Measurements from ENCODE around the gene RAVER2.
"Not testable (repeated sequence)": the region's sequence is repeated elsewhere in the genome, so short reads cannot be mapped to it uniquely, and the experiment has no call there.

RAVER2 gene

DNA sequence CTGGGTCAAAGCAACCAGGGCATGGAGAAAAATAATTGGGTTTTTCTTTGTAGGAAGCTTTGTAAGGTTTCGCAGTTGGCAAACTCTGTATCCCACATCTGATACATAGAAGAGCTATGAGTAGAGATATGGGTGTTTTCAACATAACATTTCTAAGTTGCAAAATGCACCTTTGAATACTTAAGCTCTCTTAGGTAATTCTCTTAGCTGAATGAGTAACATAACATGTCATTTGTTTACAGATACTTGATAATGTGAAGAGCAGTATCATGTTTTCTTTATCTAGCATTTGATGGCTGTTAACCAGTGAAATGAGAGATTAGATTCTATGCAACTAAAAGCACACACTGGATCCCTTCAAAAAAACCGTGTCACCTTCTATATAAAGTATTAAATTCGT, 21.6 kb downstream of the RAVER2 start:
- H3K9me3 ChIP-seq (ENCODE audit: control insufficient read depth in 2 of 2, low read length in 2 of 2) = no peaks in the 10 kb centered on the region
- no peak overlapping the region for H3K9ac ChIP-seq (ENCODE audit: low read length in 2 of 2)
- H3K4me1 ChIP-seq (ENCODE audit: control insufficient read depth, insufficient read depth, low read length) = no peaks in the 10 kb centered on the region
- no peak overlapping the region for H3K4me3 ChIP-seq (ENCODE audit: low read length in 2 of 2)
- H3K36me3 ChIP-seq (ENCODE audit: control insufficient read depth in 2 of 2, insufficient read depth in 2 of 2, low read length in 2 of 2) = peaks cover 0 to 10% of the 10 kb centered on the region in 2 donors
- H3K27ac ChIP-seq (ENCODE audit: low read length) = no peak overlapping the region
- no peaks in the 10 kb centered on the region for H3K27me3 ChIP-seq (ENCODE audit: control insufficient read depth in 1 of 2, insufficient read depth in 2 of 2, low read length in 2 of 2)

DNA sequence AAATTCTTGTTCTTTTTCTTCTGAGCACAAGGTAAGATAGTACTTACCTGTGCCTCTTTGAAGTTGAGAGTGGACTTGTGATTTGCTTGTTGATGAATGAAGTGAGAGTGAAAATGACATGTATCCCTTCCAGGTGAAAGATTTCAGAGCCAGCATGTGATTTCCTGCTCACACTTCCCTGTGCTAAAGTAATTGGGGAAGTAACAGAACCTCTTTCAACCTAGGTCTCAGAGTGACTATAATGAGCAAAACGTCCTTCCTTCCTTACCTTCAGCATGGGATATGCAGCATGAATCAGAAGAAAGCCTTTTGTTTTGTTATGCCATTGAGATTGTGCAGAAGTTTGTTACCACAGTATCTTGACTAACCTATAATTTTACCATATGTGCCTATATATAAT, 24.6 kb downstream of the RAVER2 start:
- H3K36me3 ChIP-seq (ENCODE audit: control insufficient read depth in 2 of 2, insufficient read depth in 2 of 2, low read length in 2 of 2) = peaks cover 0 to 10% of the 10 kb centered on the region in 2 donors
- H3K4me3 ChIP-seq (ENCODE audit: low read length in 2 of 2) = no peak overlapping the region
- no peak overlapping the region for H3K27ac ChIP-seq (ENCODE audit: low read length)
- no peaks in the 10 kb centered on the region for H3K4me1 ChIP-seq (ENCODE audit: control insufficient read depth, insufficient read depth, low read length)
- no peaks in the 10 kb centered on the region for H3K9me3 ChIP-seq (ENCODE audit: control insufficient read depth in 2 of 2, low read length in 2 of 2)
- H3K27me3 ChIP-seq (ENCODE audit: control insufficient read depth in 1 of 2, insufficient read depth in 2 of 2, low read length in 2 of 2) = no peaks in the 10 kb centered on the region
- no peak overlapping the region for H3K9ac ChIP-seq (ENCODE audit: low read length in 2 of 2)

GRCh38 chr1:64769971-64770370, 25.1 kb downstream of the RAVER2 start:
- H3K4me3 ChIP-seq (ENCODE audit: low read length in 2 of 2) = no peak overlapping the region
- H3K27me3 ChIP-seq (ENCODE audit: control insufficient read depth in 1 of 2, insufficient read depth in 2 of 2, low read length in 2 of 2) = no peaks in the 10 kb centered on the region
- no peaks in the 10 kb centered on the region for H3K4me1 ChIP-seq (ENCODE audit: control insufficient read depth, insufficient read depth, low read length)

DNA sequence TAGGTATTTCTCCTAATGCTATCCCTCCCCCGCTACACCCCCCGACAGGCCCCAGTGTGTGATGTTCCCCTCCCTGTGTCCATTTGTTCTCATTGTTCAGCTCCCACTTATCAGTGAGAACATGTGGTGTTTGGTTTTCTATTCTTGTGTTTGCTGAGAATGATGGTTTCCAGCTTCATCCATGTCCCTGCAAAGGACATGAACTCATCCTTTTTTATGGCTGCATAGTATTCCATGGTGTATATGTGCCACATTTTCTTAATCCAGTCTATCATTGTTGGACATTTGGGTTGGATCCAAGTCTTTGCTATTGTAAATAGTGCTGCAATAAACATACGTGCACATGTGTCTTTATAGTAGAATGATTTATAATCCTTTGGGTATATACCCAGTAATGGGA, 28.4 kb downstream of the RAVER2 start:
- H3K27me3 ChIP-seq (ENCODE audit: control insufficient read depth in 1 of 2, insufficient read depth in 2 of 2, low read length in 2 of 2); H3K9ac ChIP-seq (ENCODE audit: low read length in 2 of 2); H3K27ac ChIP-seq (ENCODE audit: low read length); H3K4me1 ChIP-seq (ENCODE audit: control insufficient read depth, insufficient read depth, low read length); H3K4me3 ChIP-seq (ENCODE audit: low read length in 2 of 2); H3K9me3 ChIP-seq (ENCODE audit: control insufficient read depth in 2 of 2, low read length in 2 of 2): not testable (repeated sequence)
- H3K36me3 ChIP-seq (ENCODE audit: control insufficient read depth in 2 of 2, insufficient read depth in 2 of 2, low read length in 2 of 2) = peaks cover 0 to 10% of the 10 kb centered on the region in 2 donors

More at GRCh38 chr1:64769971-64770370, 25.1 kb downstream of the RAVER2 start:
- Histone ChIP-seq H3K36me3 (ENCODE audit: control insufficient read depth in 2 of 2, insufficient read depth in 2 of 2, low read length in 2 of 2) (peaks cover 0 to 10% of the 10 kb centered on the region in 2 donors), H3K9me3 (ENCODE audit: control insufficient read depth in 2 of 2, low read length in 2 of 2) (no peaks in the 10 kb centered on the region), H3K27ac (ENCODE audit: low read length) (no peak overlapping the region), H3K9ac (ENCODE audit: low read length in 2 of 2) (no peak overlapping the region)

DNA sequence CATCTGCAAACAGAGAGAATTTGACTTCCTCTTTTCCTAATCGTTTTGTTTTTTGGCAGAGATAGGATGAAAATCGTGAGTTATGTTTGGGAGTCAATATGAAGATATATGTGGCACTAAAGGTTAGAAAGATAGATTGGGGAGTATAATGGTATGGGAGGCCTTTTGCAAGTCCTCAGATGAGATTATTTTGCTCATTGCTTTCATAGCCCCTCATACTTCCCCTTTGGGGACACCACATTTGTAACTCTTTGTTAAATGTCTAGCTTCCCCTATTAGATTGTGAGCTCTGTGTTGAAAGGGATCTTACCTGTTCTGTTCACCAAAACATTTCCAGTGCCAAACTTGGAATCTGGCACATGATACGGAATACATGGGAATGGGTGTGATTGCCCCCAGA, 30.2 kb downstream of the RAVER2 start:
- H3K27me3 ChIP-seq (ENCODE audit: control insufficient read depth in 1 of 2, insufficient read depth in 2 of 2, low read length in 2 of 2) = no peaks in the 10 kb centered on the region
- no peak overlapping the region for H3K9ac ChIP-seq (ENCODE audit: low read length in 2 of 2)
- no peaks in the 10 kb centered on the region for H3K4me1 ChIP-seq (ENCODE audit: control insufficient read depth, insufficient read depth, low read length)
- peaks cover 0 to 4% of the 10 kb centered on the region in 2 donors for H3K36me3 ChIP-seq (ENCODE audit: control insufficient read depth in 2 of 2, insufficient read depth in 2 of 2, low read length in 2 of 2)
- H3K9me3 ChIP-seq (ENCODE audit: control insufficient read depth in 2 of 2, low read length in 2 of 2) = no peaks in the 10 kb centered on the region
- H3K27ac ChIP-seq (ENCODE audit: low read length) = no peak overlapping the region
- no peak overlapping the region for H3K4me3 ChIP-seq (ENCODE audit: low read length in 2 of 2)

GRCh38 chr1:64782044-64782443, 37.2 kb downstream of the RAVER2 start:
- H3K9me3 ChIP-seq (ENCODE audit: control insufficient read depth in 2 of 2, low read length in 2 of 2); H3K36me3 ChIP-seq (ENCODE audit: control insufficient read depth in 2 of 2, insufficient read depth in 2 of 2, low read length in 2 of 2); H3K27ac ChIP-seq (ENCODE audit: low read length); H3K4me3 ChIP-seq (ENCODE audit: low read length in 2 of 2); H3K27me3 ChIP-seq (ENCODE audit: control insufficient read depth in 1 of 2, insufficient read depth in 2 of 2, low read length in 2 of 2); H3K9ac ChIP-seq (ENCODE audit: low read length in 2 of 2); H3K4me1 ChIP-seq (ENCODE audit: control insufficient read depth, insufficient read depth, low read length): not testable (repeated sequence)

GRCh38 chr1:64782848-64783247, 38.0 kb downstream of the RAVER2 start:
- not testable (repeated sequence) for H3K9ac ChIP-seq (ENCODE audit: low read length in 2 of 2); H3K27ac ChIP-seq (ENCODE audit: low read length); H3K9me3 ChIP-seq (ENCODE audit: control insufficient read depth in 2 of 2, low read length in 2 of 2); H3K27me3 ChIP-seq (ENCODE audit: control insufficient read depth in 1 of 2, insufficient read depth in 2 of 2, low read length in 2 of 2); H3K4me3 ChIP-seq (ENCODE audit: low read length in 2 of 2); H3K4me1 ChIP-seq (ENCODE audit: control insufficient read depth, insufficient read depth, low read length); H3K36me3 ChIP-seq (ENCODE audit: control insufficient read depth in 2 of 2, insufficient read depth in 2 of 2, low read length in 2 of 2)

GRCh38 chr1:64790832-64791487, 46.1 kb downstream of the RAVER2 start:
- no peak overlapping the region for H3K4me3 ChIP-seq (ENCODE audit: low read length in 2 of 2)
- H3K36me3 ChIP-seq (ENCODE audit: control insufficient read depth in 2 of 2, insufficient read depth in 2 of 2, low read length in 2 of 2) = peaks cover 7 to 9% of the 10 kb centered on the region in 2 donors

DNA sequence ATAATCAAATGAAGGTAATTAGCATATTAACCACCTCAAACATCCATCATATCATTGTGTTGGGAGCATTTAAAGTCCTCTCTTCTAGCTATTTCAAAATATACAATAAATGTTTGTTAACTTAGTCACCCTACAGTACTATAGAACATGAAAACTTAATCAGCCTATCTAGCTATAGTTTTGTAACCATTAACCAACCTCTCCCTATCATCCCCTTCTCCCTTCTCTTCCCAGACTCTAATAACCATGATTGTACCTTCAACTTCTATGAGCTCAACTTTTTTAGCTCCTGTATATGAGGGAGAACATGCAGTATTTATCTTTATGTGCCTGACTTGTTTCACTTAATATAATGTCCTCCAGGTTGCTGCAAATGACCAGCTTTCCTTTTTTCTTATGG, 54.0 kb downstream of the RAVER2 start:
- Histone ChIP-seq H3K27me3 (ENCODE audit: control insufficient read depth in 1 of 2, insufficient read depth in 2 of 2, low read length in 2 of 2) (no peaks in the 10 kb centered on the region), H3K27ac (ENCODE audit: low read length) (no peak overlapping the region), H3K4me1 (ENCODE audit: control insufficient read depth, insufficient read depth, low read length) (no peaks in the 10 kb centered on the region), H3K9ac (ENCODE audit: low read length in 2 of 2) (no peak overlapping the region), H3K36me3 (ENCODE audit: control insufficient read depth in 2 of 2, insufficient read depth in 2 of 2, low read length in 2 of 2) (no peaks in the 10 kb centered on the region), H3K4me3 (ENCODE audit: low read length in 2 of 2) (no peak overlapping the region), H3K9me3 (ENCODE audit: control insufficient read depth in 2 of 2, low read length in 2 of 2) (no peaks in the 10 kb centered on the region)

More at GRCh38 chr1:64790832-64791487, 46.1 kb downstream of the RAVER2 start:
- no peak overlapping the region for H3K9ac ChIP-seq (ENCODE audit: low read length in 2 of 2)
- H3K27me3 ChIP-seq (ENCODE audit: control insufficient read depth in 1 of 2, insufficient read depth in 2 of 2, low read length in 2 of 2) = no peaks in the 10 kb centered on the region
- H3K27ac ChIP-seq (ENCODE audit: low read length) = no peak overlapping the region
- H3K9me3 ChIP-seq (ENCODE audit: control insufficient read depth in 2 of 2, low read length in 2 of 2) = peaks cover 5 to 6% of the 10 kb centered on the region in 2 donors
- no peaks in the 10 kb centered on the region for H3K4me1 ChIP-seq (ENCODE audit: control insufficient read depth, insufficient read depth, low read length)

GRCh38 chr1:64801851-64802523, 57.1 kb downstream of the RAVER2 start:
- no peaks in the 10 kb centered on the region for H3K4me1 ChIP-seq (ENCODE audit: control insufficient read depth, insufficient read depth, low read length)
- H3K27me3 ChIP-seq (ENCODE audit: control insufficient read depth in 1 of 2, insufficient read depth in 2 of 2, low read length in 2 of 2) = no peaks in the 10 kb centered on the region
- peaks cover 0 to 2% of the 10 kb centered on the region in 2 donors for H3K36me3 ChIP-seq (ENCODE audit: control insufficient read depth in 2 of 2, insufficient read depth in 2 of 2, low read length in 2 of 2)
- no peak overlapping the region for H3K4me3 ChIP-seq (ENCODE audit: low read length in 2 of 2)
- H3K9ac ChIP-seq (ENCODE audit: low read length in 2 of 2) = no peak overlapping the region
- H3K27ac ChIP-seq (ENCODE audit: low read length) = no peak overlapping the region
- H3K9me3 ChIP-seq (ENCODE audit: control insufficient read depth in 2 of 2, low read length in 2 of 2) = no peaks in the 10 kb centered on the region

DNA sequence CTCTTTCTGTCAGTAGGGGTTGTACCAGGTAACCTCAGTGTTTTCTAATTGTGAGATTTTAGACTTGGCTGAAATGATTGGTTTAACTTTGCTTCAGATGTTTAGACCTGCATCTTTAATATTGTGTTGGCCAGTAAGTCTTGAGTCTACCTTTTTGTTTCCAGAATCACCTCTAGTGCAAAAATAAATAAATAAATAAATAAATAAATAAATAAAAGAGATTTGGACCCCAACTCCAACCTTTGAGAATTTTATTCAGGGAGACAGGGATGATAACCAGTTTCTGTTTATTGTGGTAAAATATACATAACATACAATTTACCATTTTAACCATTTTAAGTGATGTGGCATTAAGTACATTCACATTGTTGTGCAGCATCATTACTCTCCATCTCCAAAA, 64.4 kb downstream of the RAVER2 start:
- Histone ChIP-seq H3K4me1 (ENCODE audit: control insufficient read depth, insufficient read depth, low read length) (no peaks in the 10 kb centered on the region), H3K9ac (ENCODE audit: low read length in 2 of 2) (no peak overlapping the region), H3K27ac (ENCODE audit: low read length) (no peak overlapping the region), H3K9me3 (ENCODE audit: control insufficient read depth in 2 of 2, low read length in 2 of 2) (no peaks in the 10 kb centered on the region), H3K4me3 (ENCODE audit: low read length in 2 of 2) (no peak overlapping the region), H3K27me3 (ENCODE audit: control insufficient read depth in 1 of 2, insufficient read depth in 2 of 2, low read length in 2 of 2) (no peaks in the 10 kb centered on the region), H3K36me3 (ENCODE audit: control insufficient read depth in 2 of 2, insufficient read depth in 2 of 2, low read length in 2 of 2) (peaks cover 0 to 2% of the 10 kb centered on the region in 2 donors)
